T-cell (primary cell): ENCODE measurements around the gene PAPPA. TPM values are rescaled to one million over a fixed set of nuclear protein-coding genes. Genes with fewer than 3 reads are reported as not detected.

Experiments used
- ATAC-seq, 4 experiments: fragments of 200-7000 bp in 3 of 4; fragments of 150-1000 bp in 1 of 4; cut with Tn5 transposase; replicated peaks in 1 of 4; 1 replicate in 3 of 4; 2 replicates in 1 of 4; pipeline ENCODE4 v1.10.0; 2021; ENCODE audit warnings: moderate library complexity in 3 of 4, mild to moderate bottlenecking in 2 of 4, moderate number of reproducible peaks in 1 of 4
- CTCF ChIA-PET, 2 donors: fragments of 300-600 bp; sonication (Branson Sonifier 250); formaldehyde crosslinking; loops; one replicate each; lab custom pipeline; 2022; ENCODE audit warnings: antibody characterized with exemption in 2 of 2; lab: Charles Lee
- POLR2A ChIA-PET, 2 donors: fragments of 300-600 bp; sonication (Branson Sonifier 250); formaldehyde crosslinking; loops; one replicate each; lab custom pipeline; 2022; ENCODE audit warnings: antibody characterized with exemption in 2 of 2; lab: Charles Lee
- DNase-seq, 35 experiments: peaks; one replicate each; pipeline versions ENCODE4 v3.0.0 to v3.0.0-alpha.2; 2013 to 2023
- H3K27ac ChIP-seq: one replicate; pipeline ENCODE4 v1.5.1; 2013; ENCODE audit warnings: low read length
- H3K27me3 ChIP-seq, 2 experiments: replicated peaks in 1 of 2; 1 replicate in 1 of 2; 2 replicates in 1 of 2; pipeline versions ENCODE4 v1.6.1 to v1.7.0; 2013; ENCODE audit warnings: low read length in 1 of 2, mixed read lengths in 1 of 2; ENCODE audit not compliant: control insufficient read depth in 2 of 2, insufficient read depth in 2 of 2; ENCODE audit errors: extremely low read depth in 1 of 2
- H3K36me3 ChIP-seq, 2 donors: 1 replicate in 1 of 2; 2 replicates in 1 of 2; pipeline versions ENCODE4 v1.6.1 to v1.7.0; 2013; ENCODE audit warnings: low read length in 1 of 2; ENCODE audit not compliant: control insufficient read depth in 2 of 2, insufficient read depth in 1 of 2; ENCODE audit errors: extremely low read depth in 1 of 2
- H3K4me1 ChIP-seq, 2 experiments: 1 replicate in 1 of 2; 2 replicates in 1 of 2; pipeline versions ENCODE4 v1.6.1 to v1.7.0; 2013; ENCODE audit warnings: low read length in 2 of 2, mixed read lengths in 1 of 2; ENCODE audit not compliant: insufficient read depth in 2 of 2, control insufficient read depth in 1 of 2; ENCODE audit errors: extremely low read depth in 1 of 2
- H3K4me3 ChIP-seq, 2 donors: 1 replicate in 1 of 2; 2 replicates in 1 of 2; pipeline versions ENCODE4 v1.5.1 to v1.7.0; 2013; ENCODE audit warnings: mild to moderate bottlenecking in 2 of 2, low read length in 1 of 2, moderate library complexity in 1 of 2; ENCODE audit not compliant: control insufficient read depth in 1 of 2; ENCODE audit errors: extremely low read depth in 1 of 2
- H3K9me3 ChIP-seq: 2 replicates; pipeline ENCODE4 v1.7.0; 2013
- H3K27ac Mint-ChIP-seq, 2 donors: one replicate each; pipeline ENCODE4 v1.8.0; 2020 to 2021; ENCODE audit warnings: mild to moderate bottlenecking in 2 of 2, mixed read lengths in 2 of 2
- H3K27me3 Mint-ChIP-seq, 2 donors: one replicate each; pipeline ENCODE4 v1.8.0; 2021 to 2022; ENCODE audit warnings: mixed read lengths in 2 of 2
- H3K36me3 Mint-ChIP-seq: one replicate; pipeline ENCODE4 v1.8.0; 2021; ENCODE audit warnings: mixed read lengths
- H3K4me1 Mint-ChIP-seq, 3 donors: one replicate each; pipeline ENCODE4 v1.8.0; 2020 to 2022; ENCODE audit warnings: mixed read lengths in 3 of 3, mild to moderate bottlenecking in 1 of 3
- H3K4me3 Mint-ChIP-seq, 3 donors: one replicate each; pipeline ENCODE4 v1.8.0; 2020 to 2022; ENCODE audit warnings: mild to moderate bottlenecking in 3 of 3, mixed read lengths in 3 of 3, moderate library complexity in 3 of 3
- H3K9me3 Mint-ChIP-seq, 3 donors: one replicate each; pipeline ENCODE4 v1.8.0; 2020 to 2022; ENCODE audit warnings: mixed read lengths in 3 of 3
- WGBS: methylation state at CpG from one replicate; pipeline ENCODE4 v1.1.5; 2013; ENCODE audit warnings: missing lambda C conversion rate; ENCODE audit not compliant: insufficient coverage; 5-methylcytosine and 5-hydroxymethylcytosine counted together
- total RNA-seq, 35 experiments: library from RNA in 6 of 35; stranded (reverse) in 6 of 35; fragments of 120-200 nt in 1 of 35; gene quantifications; one replicate each; pipeline versions ENCODE4 v1.2.1 to v1.2.4 and lab custom pipeline; 2013 to 2026

Gene PAPPA
- total RNA-seq, 5 donors from 2014 or later (not counting 1 experiment from before 2014, with no cell fraction given) = 0.03 to 0.09 (median 0.07) TPM; not detected in 2

DNA sequence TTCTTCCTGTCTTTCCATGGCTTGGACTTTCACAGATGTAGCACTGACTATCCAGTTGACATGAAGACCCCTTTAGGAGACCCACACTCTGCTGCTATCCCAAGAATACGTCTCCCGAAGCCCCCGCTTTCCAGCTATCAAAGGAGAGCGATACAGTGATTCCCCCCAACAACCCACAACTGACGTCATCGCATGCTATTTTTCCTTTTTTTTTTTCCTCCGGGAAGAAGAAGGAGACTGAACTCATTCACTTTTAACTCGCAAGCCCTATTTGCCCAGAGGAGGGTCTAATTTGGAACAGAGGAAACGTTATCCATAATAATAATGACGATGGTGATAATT is 2.1 kb downstream of the PAPPA start:
- ChIA-PET CTCF (no interaction called here), POLR2A (no interaction called here)
- 20% methylated on average over 1 of the region's 10 CpGs for WGBS
- peak overlapping the region in 1 of 3 donors; percentile 2 for H3K4me3 Mint-ChIP-seq
- peaks cover 0 to 4% (median 0%) of the 10 kb centered on the region in 3 donors for H3K9me3 Mint-ChIP-seq
- H3K4me1 Mint-ChIP-seq = peaks cover 13 to 14% (median 13%) of the 10 kb centered on the region in 3 donors
- Histone ChIP-seq H3K4me1 (no peaks in the 10 kb centered on the region), H3K27me3 (peaks cover 20 to 30% of the 10 kb centered on the region in 2 experiments), H3K4me3 (no peak overlapping the region), H3K9me3 (no peaks in the 10 kb centered on the region), H3K36me3 (no peaks in the 10 kb centered on the region), H3K27ac (no peak overlapping the region)
- DNase-seq (no peak), ATAC-seq (no peak)
- peak overlapping the region in 1 of 2 donors; percentile 53 for H3K27ac Mint-ChIP-seq
- H3K27me3 Mint-ChIP-seq = peaks cover 64 to 74% of the 10 kb centered on the region in 2 donors
- no peaks in the 10 kb centered on the region for H3K36me3 Mint-ChIP-seq

DNA sequence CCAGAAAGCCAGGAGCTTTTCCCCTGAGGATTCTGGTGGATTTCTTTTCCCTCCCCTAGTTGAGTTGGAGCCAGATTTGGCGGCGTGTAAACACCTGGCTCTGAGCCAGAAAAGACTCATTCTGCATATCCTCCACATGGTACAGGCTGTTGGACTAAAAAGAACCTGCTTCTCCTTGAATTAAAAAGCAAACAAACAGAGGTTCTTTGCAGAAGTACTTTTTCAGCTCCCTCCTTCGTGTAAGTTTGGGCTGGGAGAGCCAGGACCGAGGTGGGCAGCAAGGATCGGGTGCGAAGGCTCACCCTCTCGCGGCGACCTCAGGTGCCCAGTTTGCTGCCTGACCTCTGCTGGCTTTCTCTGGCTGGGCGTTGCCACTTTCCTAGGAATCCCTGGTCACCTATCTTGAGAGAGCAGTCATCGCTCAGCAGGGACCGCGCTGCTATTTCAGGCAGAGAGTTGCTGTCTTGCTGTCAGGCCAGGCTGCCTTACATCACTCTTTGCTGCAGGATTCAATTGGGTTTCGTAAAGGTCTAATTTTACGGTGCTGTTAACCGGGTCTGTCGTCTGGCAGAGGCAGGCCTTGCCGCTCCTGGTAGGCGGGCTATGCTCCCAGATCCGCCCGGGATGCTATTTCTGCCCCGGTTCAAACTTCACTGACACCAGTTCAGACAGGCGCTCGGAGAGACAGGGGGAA is 3.2 kb downstream of the PAPPA start:
- no peaks in the 10 kb centered on the region for H3K9me3 Mint-ChIP-seq
- WGBS = 13% methylated on average over 15 of the region's 24 CpGs

DNA sequence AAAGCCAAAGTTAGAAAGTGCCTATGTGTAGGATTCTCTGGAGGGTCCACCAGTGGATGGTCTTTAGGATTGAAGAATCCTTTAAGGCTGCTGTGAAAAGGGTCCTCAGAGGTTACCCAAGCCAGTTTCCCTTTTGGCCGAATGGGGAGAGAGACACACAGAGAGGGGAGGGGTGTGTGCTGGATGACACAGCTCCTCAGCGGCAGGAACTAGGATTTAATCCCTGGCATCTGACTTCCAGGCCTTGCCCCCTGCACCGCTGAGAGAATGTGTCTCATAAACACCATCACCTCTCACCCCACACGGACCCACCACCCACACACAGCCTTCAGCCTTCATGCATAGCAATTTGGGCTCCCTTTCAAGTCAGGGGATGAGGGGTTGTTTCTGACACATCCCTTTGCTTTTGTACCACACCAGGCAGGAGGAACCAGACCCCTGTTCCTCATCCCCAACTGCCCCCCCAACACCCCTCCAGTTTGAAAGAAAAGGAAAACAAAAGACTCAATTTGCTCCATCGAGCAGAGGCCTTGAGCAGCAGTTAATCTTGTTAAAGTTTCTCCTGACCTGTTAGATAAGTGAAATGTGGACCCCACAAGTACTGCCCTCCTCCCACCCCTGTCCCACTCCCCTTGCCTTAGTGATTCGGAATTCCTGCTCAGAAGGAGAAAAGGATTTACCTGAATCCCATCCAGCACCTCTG is 4.0 kb downstream of the PAPPA start:
- no peaks in the 10 kb centered on the region for H3K36me3 ChIP-seq
- ChIA-PET POLR2A (no interaction called here), CTCF (no interaction called here)
- no peak overlapping the region for H3K27ac ChIP-seq
- no peak overlapping the region for H3K4me3 ChIP-seq
- DNase-seq (no peak), ATAC-seq (no peak)
- Mint-ChIP-seq H3K36me3 (no peaks in the 10 kb centered on the region), H3K9me3 (no peaks in the 10 kb centered on the region), H3K27me3 (peaks cover 59 to 64% of the 10 kb centered on the region in 2 donors), H3K4me1 (peaks cover 13 to 14% (median 13%) of the 10 kb centered on the region in 3 donors), H3K4me3 (no peak overlapping the region), H3K27ac (no peak overlapping the region)
- H3K27me3 ChIP-seq = peaks cover 14 to 30% of the 10 kb centered on the region in 2 experiments
- H3K4me1 ChIP-seq = no peaks in the 10 kb centered on the region
- H3K9me3 ChIP-seq = no peaks in the 10 kb centered on the region
- WGBS = no CpG with 5 or more reads among the region's 6 CpGs

More for the DNA sequence above, 3.2 kb downstream of the PAPPA start:
- Mint-ChIP-seq H3K27me3 (peaks cover 66 to 70% of the 10 kb centered on the region in 2 donors), H3K36me3 (no peaks in the 10 kb centered on the region), H3K4me1 (peaks cover 13 to 14% (median 13%) of the 10 kb centered on the region in 3 donors), H3K27ac (no peak overlapping the region), H3K4me3 (no peak overlapping the region)
- Histone ChIP-seq H3K36me3 (no peaks in the 10 kb centered on the region), H3K9me3 (no peaks in the 10 kb centered on the region), H3K4me1 (no peaks in the 10 kb centered on the region), H3K27me3 (peaks cover 14 to 30% of the 10 kb centered on the region in 2 experiments), H3K27ac (no peak overlapping the region), H3K4me3 (no peak overlapping the region)
- DNase-seq (no peak), ATAC-seq (no peak)
- ChIA-PET POLR2A (no interaction called here), CTCF (no interaction called here)

GRCh38 chr9:116160676-116161571 is 7.3 kb downstream of the PAPPA start:
- H3K27me3 Mint-ChIP-seq = peaks cover 34 to 40% of the 10 kb centered on the region in 2 donors

DNA sequence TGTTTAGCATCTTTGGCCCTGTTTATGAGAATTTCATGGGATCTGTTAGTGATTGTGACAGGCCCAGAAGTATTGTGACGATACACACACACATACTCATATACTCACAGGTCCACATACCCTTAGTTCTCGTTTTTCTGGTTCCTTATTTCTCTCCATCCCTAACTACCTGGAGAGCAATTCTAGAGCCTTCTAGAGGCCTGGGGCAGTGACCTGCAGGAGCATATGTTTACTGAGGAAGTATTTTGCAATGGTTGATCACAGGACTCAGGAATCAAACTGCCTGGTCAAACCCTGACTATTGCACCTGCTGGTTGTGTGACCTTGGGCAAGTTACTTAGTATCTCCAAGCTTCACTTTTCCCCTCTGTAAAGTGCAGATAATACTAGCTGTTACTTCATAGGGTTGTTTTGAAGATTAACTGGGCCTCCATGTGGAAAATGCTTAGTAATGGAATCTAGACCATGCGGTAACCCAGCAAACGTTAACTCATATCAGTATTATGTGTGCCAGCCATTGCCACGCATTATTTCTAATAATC is 8.7 kb downstream of the PAPPA start:
- Mint-ChIP-seq H3K4me1 (no peaks in the 10 kb centered on the region), H3K27ac (no peak overlapping the region), H3K4me3 (no peak overlapping the region), H3K36me3 (no peaks in the 10 kb centered on the region), H3K27me3 (peaks cover 21 to 31% of the 10 kb centered on the region in 2 donors), H3K9me3 (peaks cover 0 to 4% (median 4%) of the 10 kb centered on the region in 3 donors)
- ChIA-PET CTCF (no interaction called here), POLR2A (no interaction called here)
- Histone ChIP-seq H3K4me1 (no peaks in the 10 kb centered on the region), H3K27me3 (peaks cover 6 to 8% of the 10 kb centered on the region in 2 experiments), H3K4me3 (no peak overlapping the region), H3K27ac (no peak overlapping the region), H3K36me3 (no peaks in the 10 kb centered on the region), H3K9me3 (no peaks in the 10 kb centered on the region)
- WGBS = 73% methylated on average over 2 of the region's 5 CpGs
- DNase-seq (no peak), ATAC-seq (no peak)

More at GRCh38 chr9:116160676-116161571, 7.3 kb downstream of the PAPPA start:
- Mint-ChIP-seq H3K9me3 (peaks cover 0 to 4% (median 0%) of the 10 kb centered on the region in 3 donors), H3K4me3 (no peak overlapping the region), H3K27ac (no peak overlapping the region), H3K36me3 (no peaks in the 10 kb centered on the region), H3K4me1 (peaks cover 0 to under 1% (median 0%) of the 10 kb centered on the region in 3 donors)
- 68% methylated on average over 3 of the region's 9 CpGs for WGBS
- Histone ChIP-seq H3K36me3 (no peaks in the 10 kb centered on the region), H3K27me3 (peaks cover 8 to 15% of the 10 kb centered on the region in 2 experiments), H3K4me1 (no peaks in the 10 kb centered on the region), H3K27ac (no peak overlapping the region), H3K9me3 (no peaks in the 10 kb centered on the region), H3K4me3 (no peak overlapping the region)
- DNase-seq (no peak), ATAC-seq (no peak)
- POLR2A ChIA-PET = interaction anchor here in 1 of 2 donors (0.8 kb wide), 1 partner anchor 140 kb away, joined by 3 read pairs; no protein-coding TSS in a partner anchor
- CTCF ChIA-PET = no interaction called here
